Fibroblast of upper back skin (primary cell): Measurements from ENCODE around the gene SEMA5A.

Experiments used
- DNase-seq: peaks from one replicate; pipeline ENCODE4 v3.0.0-alpha.2; 2013

The SEMA5A gene

DNA sequence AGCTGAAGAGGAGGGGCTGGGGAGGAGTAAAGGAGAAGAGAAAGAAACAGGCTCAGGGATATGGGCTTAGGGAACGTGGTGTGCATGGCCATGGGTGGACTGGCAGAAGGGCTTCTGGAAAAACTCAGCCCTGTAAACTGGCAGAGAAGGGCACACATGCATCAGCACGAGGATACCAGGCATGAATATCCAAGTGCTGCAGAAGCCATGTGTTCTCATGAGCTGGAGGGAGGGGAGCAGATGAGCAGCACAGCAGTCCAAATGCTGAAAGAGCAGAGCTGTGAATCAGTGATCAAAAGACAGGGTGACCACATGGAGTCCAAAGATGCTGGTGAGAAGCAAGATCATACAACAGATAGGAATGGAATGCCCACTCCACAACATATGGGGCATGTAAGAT, 72.3 kb downstream of the SEMA5A start:
- peak; percentile 74 for DNase-seq

DNA sequence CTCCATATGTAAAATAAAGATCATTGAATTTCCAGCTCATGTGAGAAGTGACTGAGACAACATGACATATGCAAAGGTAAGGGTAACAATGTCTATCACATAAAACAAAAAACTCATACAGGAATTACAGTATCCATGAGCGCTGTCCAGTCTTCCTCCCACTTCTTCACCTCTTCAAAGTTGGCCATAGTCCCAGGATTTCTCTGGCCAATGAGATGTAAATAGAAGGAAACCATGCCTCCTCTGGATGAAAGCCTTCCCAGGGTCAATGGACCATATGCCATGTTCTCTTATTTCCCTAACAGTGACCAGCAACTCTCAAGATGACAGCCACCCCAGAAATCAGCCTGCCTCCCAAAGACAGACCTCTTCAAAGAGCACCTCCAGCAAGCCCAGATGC, 75.5 kb downstream of the SEMA5A start:
- no peak for DNase-seq

DNA sequence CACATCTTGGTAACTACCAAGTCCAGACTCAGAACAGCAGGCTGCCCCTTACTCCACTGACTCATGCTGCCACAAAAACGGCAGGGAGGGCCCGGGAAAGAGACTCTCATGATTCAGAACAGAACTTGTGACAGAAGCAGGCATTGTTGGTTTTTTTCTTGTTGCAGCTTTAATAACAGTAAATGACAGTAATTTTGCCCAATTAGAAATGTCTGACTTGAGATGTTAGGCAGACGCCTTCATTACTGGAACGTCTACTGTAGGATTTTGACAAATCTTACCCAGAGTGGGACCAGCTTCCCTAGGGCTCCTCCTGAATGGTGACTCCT, 77.9 kb downstream of the SEMA5A start:
- peak; percentile 84 for DNase-seq

DNA sequence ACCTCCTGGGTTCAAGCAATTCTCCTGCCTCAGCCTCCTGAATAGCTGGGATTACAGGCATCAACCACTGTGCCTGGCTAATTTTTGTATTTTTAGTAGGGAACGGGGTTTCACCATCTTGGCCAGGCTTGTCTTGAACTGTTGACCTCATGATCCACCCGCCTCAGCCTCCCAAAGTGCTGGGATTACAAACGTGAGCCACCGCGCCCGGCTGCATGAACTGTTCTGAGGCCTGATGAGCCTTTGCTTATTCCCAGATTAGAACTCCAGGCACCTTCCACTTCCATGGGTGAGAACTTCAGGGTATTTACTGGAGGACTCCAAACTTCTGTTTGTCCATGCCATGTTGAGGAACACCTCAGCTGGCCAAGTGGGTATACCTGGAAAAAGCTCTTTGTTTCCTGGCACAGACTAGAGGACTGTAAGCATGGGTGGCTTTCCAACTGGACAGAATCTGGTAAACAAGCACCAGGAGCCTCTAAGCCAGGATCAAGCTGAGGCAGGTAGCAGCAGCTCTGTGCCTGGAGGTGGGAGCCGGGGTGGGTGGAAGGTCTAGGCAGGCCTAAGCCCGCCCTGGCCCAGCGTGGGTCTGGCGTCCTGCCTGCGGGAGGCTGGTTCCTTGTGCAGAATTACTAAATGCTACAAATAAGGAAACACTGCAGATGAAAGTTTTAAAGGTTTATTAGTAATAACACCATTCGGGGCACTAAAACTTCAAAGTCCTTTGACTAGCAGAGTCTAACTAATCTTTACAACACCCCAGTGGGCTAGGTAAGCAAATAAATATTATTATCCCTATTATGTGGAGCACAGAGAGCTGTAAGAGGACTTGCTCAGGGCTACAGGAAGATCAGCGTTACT, 78.4 kb downstream of the SEMA5A start:
- no peak for DNase-seq

DNA sequence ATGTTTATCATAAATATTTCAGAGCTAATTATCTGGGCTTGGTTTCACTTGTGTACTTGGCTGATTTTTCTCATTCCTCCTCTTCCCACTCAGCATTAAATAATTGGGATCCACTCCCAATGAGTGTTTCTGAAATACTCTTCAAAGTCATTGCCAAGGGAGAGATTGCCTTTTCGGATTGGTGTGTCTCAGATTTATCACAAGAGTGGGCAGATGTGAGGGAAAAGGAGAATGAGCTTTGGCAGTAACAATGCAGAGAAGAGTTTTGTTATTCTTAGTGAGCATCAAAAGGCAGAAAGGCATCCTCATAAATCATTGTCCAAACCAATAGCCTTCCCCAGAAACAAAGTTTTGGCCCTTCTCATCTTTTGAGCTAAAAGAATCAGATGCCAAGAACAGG, 79.2 kb downstream of the SEMA5A start:
- DNase-seq: no peak

DNA sequence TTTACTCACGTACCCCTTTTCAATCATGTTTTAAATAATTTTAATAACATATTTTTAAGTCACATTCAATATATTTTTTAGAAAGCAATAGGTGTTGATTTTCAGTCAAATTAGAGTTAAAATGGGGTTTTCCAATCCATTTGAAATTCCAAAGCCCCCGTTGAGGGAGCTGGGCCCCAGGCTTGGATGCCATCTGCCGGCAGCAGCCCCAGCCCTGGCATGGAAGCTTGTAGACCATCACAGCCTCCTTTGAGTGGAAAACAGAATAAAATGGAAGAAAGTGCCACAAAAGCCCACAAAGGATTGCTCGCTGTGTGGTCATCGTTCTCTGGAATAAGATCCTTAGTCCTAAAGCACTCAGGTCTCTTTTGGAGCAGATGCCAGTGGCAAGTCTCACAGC, 81.4 kb downstream of the SEMA5A start:
- DNase-seq: no peak

DNA sequence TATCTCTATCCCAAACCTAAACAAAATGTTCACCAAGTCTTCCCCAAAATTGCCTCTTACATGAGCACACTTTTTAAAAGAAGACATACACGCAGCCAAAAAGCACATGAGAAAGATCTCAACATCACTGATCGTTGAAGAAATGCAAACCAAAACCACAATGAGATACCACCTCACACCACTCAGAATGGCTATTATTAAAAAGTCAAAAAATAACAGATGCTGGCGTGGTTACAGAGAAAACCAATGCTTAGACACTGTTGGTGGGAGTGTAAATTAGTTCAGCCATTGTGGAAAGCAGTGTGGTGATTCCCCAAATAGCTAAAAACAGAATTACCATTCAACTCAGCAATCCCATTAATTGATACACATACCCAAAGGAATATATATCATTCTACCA, 83.8 kb downstream of the SEMA5A start:
- no peak for DNase-seq

DNA sequence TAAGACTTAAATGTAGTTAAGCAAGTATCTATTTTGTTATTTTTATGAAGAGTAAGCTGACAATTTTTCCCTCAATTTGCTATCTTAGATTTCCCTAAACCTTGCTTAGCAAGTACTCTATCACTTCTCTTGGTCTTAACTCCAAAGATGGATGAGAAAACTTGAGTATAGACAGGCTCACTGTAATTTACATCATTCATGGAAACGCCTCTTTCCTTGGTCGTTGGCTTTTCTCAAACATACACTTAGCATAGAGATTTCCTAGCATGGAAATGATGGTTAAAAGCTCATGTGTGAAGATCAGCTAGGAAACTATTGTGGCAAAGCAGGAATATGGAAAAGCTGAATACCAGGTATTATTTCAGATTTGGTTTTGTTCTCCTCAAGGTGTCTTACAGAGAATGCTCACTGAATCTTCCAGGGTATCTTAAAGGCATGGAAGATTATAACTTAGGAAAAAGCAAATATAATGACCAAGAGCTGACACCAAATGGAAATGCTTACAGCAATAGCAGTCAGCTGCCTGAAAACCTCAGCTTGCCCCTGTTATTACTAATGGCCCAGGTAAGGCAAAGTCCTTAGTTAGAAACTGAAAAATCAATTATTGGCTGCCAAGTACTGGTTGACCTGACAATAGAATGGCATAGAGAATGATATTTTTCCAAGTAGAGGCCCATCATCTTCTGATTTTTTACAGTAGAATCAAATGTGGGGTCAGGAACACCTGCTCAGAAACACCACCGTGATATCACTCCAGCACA, 84.8 kb downstream of the SEMA5A start:
- no peak for DNase-seq

DNA sequence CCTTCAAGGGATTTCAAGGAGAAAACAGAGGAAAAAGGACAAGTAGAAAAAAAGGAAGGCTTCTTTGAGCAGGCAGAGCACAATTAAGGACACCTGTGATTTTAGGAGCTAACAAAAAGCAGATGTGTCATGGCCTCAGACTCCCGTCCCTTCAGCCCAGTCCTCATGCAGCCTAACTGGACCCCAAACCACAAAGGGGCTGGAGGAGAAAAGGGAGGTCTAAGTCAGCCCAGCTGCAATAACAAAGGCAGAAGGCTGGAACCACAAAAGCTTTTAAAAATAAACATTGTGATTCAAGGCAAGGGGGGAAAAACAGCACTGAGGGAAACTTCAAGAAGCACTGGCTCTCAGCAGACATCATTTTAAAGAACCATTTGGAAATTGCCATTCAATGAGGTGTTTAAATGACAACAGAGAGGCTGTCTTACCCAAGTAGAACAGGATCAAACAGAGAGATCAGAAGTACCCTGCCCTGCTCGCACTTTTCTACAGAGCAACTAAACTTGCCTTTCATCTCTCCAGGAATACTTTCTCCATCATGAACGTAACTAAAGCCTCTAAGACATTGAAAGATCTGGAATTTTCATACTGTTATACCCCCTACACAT, 89.3 kb downstream of the SEMA5A start:
- DNase-seq: peak; percentile 96

DNA sequence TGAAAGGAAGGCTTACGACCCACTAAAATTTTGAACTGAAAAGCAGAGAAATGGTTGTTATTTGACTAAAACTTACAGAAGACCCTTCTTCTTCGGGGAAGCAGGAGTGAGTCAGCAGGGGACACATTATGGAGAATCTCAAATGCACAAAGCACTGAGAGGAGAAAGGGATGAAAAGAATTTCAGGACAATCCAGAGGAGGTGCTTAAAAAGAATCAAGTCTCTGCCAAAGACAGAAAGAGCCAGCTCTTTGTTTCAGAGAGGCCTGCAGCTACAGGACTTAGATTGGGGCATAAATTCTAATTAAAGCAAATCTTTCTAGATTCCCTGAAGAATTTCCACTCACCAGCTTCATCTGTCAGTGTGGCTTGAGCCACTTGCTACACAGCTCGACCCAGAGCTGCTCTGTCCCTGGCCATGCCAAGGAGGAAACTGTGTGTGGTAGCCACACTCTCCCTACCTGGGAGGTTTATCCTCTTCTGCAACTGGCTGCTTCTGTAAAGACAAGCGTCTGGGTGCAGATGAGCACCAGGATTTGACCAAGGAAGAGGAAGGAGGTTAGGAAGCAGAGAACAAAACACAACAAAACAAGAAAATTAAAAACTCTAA, 89.9 kb downstream of the SEMA5A start:
- DNase-seq: no peak

DNA sequence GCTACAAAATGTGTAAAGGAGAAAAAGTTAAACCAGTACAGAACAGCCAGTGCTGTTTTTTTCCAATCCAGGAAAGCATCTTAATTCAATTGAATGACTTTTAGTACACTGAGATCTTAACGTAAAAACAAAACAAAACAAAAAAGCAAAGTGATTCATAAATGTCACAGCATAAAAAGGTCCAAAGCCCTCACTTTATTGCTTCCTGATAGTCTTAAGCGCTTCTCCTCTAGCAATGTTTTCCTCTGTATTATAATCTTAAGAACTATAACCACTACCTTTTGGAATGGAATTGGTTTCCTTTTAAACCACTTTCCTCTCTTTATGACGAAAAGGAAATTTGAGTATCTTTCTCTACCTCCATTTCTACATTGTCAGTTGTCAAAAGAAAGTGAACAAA, 91.4 kb downstream of the SEMA5A start:
- no peak for DNase-seq

DNA sequence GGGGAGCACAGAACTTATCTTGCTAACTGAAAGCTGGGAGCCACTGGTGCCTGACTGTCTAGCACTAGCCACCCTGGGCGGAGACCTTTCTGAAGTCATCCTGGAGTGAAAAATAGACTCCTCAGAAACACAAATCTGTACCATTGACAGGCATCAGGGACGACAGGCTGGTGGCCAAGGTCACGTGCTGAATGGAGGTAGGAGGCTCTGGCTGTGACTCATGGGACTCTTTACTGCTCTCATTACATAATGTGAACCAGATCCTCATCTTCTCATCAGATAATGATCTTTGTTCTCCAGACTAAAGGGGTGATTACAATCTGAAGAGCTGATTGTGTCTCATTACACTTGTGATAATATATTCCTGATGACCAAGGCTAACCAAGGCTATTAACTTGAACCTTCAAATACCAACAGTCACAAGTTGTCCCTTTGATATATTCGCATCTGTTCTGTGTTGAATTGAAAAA, 91.8 kb downstream of the SEMA5A start:
- DNase-seq: peak; percentile 59

DNA sequence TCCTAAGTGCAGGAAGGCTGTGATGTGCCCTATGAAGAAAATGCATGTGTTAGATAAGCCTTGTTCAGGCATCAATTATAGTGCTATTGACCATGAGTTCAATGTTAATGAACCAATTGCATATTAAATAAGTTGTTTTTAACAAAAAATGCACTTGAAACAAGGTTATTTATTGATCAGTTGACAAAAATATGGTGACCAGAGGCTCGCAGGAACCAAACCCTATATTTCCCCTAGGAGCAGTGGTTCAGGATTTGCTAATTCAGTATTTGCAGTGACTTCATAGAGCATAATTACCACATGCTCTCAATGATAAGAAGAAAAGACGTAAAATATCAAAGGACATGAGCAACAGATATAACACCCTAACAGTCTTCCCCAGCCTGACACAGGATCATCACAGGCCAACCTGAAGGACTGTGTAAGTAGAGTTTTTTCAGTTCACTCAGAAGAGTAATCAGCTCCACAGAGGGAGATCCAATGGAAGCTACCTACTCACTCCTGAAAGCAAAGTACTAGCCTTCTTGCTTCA, 92.3 kb downstream of the SEMA5A start:
- DNase-seq: no peak

DNA sequence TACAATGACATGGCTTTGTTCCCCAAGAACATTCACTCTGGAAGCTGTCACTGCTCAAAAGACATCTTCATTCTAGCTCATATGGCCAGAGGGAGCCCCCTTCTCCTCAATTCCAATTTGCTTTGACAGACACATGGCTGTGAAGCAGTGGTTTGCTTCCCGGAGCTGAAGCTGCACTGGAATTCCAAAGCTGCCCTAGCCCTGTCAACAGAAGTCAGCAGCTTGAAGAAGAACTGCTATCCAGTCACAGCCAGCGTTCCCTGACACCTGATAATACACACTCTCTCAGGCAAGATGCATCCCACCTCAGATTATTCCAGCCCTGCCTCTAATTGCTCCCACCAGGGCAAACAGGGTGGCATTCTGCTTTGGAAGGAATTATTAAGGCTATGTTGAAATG, 93.7 kb downstream of the SEMA5A start:
- no peak for DNase-seq

DNA sequence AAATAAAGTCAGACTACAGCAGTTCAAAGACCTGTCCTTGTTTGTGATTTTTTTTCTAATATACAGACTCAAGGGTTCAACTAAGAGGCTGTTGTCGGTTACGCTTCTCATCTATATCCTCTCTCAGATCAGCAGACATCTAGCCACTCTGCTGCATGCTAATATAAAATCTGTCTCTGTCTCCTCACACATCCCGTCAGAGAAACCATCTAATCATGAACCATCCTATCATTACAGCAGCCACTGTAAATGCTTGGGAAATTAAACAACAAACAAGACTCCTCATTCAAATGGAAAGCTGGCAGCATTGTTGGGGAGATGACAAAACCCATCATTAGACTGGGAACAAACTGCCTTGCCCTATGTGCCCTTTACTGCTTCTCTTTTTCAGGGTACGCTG, 94.8 kb downstream of the SEMA5A start:
- no peak for DNase-seq

DNA sequence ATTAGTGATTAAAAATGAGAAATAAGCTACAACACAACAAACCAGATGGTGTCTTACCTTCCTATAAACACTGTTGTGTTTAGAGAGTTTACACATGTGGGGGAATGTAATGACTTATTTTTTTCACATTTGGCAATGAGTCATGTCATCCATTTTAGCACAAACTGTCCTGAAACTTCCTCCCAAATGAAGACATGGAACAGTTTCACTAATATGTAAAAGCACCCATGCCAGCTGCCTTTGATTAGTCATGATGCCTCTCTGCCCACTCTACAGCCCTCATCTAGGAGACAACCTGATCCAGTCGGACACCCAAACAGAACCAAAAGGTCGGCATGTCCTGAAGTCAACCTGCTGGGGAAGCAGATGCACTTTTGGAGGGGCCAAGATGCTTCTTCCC, 98.2 kb downstream of the SEMA5A start:
- no peak for DNase-seq

DNA sequence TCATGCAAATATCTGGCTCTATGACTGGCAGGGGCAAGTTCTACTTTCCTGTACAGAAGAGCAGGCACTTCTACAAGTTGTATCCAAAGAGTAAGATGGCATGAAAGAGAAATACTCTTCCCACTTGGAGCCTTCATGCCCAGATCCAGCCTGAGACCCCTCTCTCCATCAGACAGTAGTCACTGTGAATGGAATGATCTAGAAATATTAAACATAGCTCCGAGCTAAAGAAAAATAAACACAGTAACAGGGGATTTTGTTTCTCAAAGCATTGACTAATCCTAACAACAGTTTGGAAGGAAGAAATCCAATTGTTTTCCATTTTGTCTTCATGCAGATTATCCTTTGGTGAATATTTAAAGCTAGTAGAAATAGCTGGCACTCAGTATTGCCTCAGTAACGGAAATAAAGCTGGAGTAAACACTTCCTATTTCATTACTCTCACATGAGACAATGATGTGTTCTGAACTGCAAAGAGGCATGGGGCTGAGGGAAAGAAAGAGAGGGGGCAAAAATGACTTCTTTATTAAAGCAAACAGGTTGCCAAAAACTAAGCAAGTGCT, 100.0 kb downstream of the SEMA5A start:
- DNase-seq: no peak

DNA sequence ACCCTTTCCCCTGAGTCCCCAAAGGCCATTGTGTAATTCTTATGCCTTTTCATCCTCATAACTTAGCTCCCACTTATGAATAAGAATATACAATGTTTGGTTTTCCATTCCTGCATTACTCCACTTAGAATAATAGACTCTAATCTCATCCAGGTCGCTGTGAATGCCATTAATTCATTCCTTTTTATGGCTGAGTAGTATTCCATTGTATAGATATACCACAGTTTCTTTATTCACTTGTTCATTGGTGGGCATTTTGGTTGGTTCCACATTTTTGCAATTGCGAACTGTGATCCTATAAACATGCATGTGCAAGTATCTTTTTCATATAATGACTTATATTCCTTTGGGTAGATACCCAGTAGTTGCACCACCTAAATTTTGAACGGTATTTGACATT, 101.5 kb downstream of the SEMA5A start:
- DNase-seq: no peak

DNA sequence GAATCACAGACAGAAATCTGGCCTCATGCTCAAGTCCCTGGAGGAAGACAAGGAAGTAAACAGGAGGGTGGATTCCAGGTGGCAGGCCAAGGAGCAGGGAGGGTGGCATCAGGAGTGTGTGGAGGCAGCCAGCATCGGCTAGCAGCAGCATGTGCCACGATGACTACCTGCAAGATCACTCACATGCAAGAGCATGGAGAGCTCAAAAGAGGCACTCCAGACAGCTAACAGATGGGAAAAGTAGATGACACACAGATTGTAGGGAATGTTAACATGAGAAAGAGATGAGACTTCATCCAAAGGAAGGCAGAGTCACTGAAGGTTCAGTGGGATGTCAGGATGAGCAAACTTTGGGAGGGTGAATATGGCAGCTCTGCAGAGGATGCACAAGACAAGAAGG, 104.3 kb downstream of the SEMA5A start:
- DNase-seq: peak; percentile 23

DNA sequence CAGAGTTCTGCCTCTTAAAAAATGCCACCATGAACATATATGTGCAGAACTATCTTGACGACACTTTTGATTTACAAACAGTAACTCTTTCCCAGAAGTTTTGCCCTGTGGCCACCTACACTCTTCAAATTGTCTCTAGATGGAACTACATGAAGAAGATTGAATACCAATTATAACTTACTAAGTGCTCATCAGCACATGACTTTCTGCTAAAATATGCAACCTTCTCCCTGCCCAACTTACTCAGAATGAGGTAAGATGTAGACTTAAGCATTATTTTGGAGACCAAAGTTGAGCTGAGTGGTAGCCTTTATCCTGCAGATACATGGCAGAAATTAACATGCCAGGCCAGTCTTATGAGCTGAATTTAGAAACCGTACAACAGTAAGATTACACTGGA, 105.4 kb downstream of the SEMA5A start:
- DNase-seq: peak; percentile 72

DNA sequence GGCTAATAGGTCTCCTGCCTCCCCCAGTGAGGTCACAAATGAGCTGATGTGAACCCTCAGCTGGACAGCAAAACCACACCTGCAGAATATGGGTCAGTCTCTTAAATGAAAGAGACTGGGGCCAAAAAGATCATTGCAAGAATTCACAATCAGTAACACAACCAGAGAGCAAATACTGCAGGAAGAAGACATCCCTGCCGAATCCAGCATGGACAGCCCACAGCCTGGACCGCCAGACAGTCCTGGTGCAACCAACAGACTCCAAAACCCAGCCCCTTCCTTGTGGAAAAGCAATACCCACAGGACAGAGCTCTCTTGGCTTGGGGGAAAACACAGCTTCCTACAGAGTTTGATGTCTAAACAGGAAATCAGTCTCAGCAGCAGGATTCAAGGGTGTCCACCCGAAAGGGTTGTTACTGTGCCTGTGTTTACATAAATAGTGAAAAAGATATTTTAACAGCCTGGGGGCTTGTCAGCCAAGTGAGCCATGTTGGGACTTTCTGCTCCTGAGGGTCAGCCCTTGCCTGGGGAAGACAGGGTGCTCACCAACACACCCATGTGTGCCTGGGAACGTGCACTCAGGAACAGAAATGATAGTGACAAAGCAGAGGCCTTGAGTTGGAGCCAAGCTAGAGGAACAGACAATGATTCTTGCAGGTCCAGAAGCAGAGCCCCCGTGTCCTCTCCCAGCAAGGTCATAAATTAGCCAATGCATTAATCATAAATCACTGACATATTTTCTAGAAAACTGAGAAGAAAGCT, 106.2 kb downstream of the SEMA5A start:
- DNase-seq: no peak
